SK-N-DZ (cell line): ENCODE data around the gene CLDN9.
"Not testable (repeated sequence)": the region's sequence is repeated elsewhere in the genome, so short reads cannot be mapped to it uniquely, and the experiment has no call there.

Source experiments
- DNase-seq: peaks from one replicate; pipeline ENCODE4 v3.0.0-alpha.2; 2015; ENCODE audit warnings: low spot score

The CLDN9 gene

DNA sequence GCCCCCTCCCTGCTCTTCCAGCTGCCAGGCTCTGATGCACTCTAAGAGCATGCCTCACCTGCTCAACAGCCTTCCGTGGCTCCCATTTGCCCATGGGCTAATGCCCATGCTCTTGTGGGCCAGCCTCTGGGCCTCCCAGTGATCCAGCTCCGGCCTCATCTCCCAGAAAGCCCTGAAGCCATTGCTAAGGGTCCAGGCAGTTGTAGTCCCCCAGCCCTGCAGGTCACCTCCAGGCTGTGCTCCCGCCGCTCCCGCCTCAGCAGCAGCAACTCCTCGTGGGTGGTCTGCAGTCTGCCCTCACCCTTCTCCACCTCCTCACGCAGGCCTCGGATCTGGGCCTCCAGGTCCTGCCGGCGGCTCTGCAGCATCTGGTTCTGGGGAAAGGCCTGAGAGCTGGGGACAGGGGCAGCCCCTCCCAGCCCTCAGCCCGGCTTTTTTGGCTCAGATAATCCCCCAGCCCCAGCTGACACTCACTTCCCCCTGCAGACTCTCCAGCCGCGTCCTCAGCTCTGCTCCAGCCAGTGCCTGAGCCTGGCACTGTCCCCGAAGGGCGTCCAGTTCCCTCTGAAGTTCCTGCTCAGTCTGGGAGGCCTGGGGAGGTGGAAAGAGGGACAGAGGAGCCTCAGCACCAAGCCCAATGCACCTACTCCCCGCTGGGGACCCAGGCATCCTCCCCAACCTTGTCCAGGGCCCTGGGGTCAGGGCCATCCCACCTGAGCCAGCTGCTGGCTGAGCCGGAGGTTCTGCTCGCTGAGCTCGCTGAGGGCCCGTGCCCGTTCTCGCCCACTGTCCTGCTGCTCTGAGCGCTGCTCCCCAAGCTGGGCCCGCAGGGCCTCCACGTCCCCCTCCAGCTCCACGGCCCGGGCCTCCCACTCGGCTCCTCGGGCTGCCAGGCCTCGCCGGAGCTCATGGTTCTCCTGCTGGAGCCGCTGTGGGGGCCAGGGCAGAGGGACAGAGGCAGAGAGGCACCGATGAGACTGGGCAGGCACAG lies 17.8 kb downstream of the CLDN9 start:
- DNase-seq: no peak

DNA sequence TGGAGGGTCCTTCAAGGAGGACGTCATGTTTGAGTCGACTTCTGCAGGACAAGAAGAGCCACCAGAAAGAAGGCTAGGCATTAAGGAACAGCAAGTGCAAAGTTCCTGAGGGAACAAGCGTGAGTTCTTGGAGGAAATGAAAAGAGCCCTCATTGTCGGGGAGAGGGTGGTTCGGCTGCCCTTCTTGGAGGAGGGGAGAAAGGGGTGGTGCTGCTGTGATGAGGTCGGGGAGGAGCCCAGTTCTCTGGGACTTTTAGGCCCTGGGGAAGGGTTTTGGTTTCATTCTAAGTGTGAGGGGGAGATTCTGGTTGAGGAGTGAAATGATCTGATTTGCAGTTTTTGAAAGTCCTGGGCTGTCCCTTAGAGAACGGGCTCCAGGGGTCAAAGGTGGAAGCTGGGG lies 19.9 kb downstream of the CLDN9 start:
- no peak for DNase-seq

DNA sequence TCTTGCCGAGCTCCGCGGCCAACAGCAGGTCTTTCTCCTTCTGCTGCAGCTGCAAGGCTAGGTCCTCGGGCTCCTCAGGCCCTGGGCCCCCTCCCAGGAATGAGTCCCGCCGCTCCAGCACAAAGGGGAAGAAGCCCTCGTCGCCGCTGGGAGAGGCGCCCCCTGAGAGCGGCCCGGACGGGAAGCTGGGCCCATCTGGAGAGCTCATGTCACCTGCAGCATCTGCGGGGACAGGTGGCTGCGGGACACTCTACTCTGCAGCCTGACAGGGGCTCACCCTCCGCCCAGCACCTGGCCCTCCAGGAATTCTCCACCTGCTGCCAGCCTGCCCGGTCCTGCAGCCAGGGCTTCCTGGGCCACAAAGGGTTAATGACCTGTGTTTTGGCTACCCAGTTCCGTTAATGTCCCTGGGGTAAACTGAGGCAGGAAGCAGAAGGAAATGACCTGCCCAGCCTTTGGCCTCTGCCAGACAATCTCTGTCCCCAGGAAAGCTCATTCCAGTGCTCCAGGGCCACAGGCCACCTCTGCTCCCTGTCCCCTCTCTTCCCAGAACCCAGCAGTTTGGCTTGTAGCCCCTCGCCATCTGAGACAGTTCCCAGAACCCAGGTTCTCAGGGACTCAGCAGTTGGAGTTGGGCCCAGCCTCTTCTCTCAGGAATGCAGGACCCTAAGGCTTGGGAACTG lies 22.7 kb downstream of the CLDN9 start:
- no peak for DNase-seq

DNA sequence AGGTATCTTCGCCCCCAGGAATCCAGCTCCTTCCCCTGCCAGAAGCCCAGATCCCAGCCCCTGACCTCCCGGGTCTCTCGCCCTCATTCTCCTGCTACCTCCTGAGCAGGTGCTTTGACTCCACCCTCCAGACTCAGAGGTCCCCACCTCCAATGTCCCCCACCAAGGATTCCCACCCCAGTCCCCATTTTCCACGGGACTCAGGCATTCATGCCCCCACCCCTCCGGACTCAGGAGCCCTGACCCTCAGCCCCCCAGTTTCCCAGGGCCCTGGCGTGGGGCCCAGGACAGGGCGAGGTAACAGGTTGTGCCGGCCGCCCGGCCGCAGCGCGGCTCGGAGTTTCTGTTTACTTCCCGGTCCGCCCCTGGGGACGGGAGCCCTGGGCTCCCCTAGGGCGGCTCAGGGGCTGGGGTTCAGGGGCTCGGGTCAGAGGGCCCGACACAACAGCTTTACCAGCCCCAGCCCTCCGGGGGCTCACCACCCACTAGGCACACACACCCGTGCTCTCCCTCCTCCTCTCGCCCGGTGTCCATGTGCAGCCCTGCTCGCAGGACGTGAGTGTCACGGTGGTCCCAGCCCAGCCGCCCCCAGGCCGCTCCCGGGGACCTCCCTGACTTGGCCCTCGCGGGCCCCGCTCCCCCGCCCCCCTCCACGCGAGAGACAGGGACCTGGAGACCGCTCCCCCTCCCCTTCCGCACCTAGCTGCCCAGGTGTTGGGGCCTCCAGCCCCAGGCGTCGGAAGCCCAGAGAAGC lies 23.4 kb downstream of the CLDN9 start:
- no peak for DNase-seq

DNA sequence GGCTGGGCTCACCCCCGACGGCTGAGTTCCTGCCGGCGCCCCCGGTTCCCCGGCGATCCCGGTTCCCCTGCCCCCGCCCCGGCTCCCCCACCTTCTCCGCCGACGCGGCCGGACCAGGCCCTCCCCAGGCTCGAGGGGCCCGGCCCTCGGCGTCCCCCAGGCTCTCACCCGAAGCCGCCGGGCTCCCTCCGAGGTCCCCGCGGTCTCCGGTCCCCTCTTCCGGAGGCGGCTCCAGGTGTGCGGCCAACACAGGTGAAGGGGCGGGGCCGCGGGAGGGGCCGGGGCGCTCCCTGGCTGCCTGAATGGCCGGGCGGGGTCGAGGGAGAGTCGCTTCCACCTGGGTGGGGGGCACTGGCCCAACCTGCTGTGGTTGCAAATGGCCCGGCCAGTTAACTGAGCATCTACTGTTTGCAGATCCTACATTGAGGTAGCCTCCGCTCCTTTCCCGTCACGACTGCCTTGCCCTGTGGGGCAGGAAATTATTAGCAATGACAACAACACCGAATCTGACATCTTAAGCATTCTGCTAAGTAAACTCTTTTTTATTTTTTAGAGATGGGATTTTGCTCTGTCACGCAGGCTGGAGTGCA lies 24.1 kb downstream of the CLDN9 start, which contains the start of gene BICDL2:
TSS of gene BICDL2 (minus strand) at position 219 of the 590 bp plus-strand sequence. CDS start 1,448 bp downstream, outside the sequence.
- DNase-seq: no peak

DNA sequence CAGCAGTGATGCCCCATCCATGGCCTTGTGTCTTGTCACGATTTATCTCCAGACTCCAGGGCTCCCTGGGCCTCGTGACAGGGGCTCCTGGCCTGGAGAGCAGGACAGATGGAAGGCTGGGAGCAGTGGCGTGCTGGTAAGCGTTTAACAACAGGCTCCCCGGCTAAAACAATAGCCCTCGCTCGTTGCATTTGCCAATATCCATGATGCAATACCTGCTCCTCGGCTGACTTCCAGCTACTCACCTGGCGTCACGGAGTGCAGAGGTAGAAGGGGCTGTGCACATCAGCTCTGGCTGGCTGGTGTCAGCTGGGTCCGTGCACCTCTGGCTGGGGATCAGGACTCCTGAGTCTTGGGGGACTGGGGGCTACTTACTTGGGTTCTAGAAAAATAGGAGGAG lies 25.5 kb downstream of the CLDN9 start:
- no peak for DNase-seq

DNA sequence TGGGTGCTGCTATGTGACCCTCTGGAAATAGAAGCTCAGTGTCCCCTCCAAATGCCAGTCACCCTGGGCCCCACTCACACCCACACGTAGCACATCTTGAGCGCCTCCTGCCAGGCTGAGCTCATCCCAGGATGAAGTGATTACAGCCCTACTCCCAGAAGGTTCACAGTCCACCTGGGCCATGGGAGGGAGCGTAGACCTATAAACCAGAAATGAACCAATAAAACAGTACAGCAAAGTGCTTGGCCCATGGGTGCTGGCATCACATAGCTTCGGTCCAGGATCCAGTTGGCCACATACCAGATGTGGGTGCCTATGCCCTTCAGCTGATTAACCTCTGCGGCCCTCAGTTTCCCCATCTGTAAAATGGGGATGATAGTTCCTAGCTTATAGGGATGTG lies 26.2 kb downstream of the CLDN9 start:
- DNase-seq: no peak

DNA sequence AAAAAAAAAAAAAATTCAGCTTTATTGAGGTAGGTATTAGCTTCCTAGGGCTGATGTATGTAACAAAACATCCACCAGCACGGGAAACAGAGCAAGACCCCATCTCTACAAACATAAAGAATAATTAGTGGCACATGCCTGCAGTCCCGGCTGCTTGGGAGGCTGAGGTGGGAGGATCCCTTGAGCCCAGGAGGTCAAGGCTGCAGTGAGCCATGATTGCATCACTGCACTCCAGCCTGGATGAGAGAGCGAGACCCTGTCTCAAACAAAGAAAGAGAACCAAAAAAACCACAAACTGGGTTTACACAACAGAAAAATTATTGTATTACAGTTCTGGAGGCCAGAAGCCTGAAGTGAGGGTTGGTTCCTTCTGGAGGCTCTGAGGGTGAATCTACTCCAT lies 29.7 kb downstream of the CLDN9 start:
- DNase-seq: no peak

DNA sequence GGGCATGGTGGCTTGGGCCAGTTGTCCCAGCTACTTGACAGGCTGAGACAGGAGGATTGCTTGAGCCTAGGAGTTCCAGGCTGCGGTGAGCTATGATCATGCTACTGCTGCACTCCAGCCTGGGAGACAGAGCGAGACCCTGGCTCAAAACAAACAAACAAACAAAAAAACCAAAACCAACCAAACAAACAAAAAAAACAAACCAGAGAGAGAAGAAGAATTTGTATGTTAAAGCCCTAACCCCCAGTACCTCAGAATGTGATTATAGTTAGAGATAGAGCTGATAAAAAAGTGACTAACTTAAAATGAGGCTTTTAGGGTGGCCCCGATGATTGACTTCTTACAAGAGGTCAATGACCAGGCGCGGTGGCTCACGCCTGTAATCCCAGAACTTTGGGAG lies 32.0 kb downstream of the CLDN9 start:
- no peak for DNase-seq

DNA sequence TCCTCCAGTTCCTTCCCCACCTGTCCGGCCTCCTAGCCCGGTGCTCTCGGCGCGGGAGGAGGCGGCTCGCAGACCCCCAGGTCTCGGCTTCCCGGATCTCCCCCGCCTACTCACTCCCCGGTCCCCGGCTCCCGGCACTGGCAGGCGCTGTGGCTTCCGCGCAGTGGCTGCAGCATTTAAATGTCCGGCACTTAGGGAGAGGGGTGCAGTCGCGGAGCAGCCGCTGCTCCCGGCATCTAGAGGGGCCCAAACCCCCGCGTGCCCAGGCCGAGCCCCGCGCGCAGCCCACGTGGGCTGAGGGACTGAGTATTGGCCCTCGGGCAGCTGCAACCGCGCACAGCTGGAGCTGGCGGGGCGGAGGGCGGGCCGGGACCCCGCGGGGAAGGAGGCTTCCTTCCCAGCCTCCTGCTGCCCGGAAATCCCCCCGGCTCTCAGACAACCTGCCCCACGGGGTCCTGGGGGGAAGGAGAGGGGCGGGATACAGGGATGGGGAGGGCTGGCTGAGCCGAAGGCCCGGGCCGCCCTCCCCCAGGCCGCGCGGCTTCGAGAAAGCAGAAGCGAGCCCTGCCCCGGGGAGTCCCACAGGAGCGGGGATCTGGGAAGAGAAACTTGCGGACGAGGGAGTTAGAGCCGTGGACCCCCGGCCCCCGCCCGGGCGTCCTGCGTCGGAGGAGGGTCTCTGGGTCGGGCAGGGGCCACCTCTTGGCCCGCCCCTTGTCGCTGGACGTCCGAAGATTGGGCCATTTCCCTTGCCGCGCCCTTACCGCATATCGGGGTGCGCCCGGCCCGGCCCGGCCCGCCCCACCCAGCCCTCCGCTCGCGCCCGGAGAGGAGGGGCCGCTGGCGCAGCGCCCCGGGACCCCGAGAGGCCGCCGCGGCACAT lies 33.3 kb downstream of the CLDN9 start, which contains the start of gene MMP25:
TSS of gene MMP25 (plus strand) at position 804 of the 883 bp plus-strand sequence. CDS start 357 bp downstream, outside the sequence.
- DNase-seq: no peak

DNA sequence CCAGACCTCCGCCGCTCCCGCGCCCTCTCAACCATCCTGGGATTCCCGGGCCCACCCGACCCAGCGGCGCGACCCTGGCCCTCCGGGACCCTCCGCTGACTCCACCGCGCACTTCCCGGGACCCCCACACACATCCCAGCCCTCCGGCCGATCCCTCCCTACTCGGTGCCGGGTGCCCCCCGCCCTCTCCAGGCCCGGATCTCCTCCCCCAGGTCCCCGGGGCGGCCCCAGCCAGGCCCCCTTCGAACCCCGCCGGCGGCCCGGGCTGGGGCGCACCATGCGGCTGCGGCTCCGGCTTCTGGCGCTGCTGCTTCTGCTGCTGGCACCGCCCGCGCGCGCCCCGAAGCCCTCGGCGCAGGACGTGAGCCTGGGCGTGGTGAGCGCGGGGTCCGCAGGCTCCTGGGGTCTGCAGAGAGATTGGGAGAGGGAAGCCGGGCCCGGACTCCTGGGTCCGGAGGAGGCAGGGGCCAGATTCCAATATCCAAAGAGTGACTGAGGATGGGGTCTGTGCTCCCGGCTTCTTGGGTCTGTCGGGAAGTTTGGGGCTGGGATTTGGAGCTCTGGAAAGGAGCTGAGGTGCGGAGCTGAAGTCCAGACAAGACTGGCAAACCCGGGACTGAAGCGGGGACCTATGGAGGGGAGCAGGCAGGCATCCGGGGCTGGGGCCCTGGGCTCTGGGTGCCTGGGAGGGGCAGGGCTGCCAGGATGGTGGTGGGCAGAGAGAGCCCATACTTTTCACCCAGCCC lies 34.1 kb downstream of the CLDN9 start:
- no peak for DNase-seq

DNA sequence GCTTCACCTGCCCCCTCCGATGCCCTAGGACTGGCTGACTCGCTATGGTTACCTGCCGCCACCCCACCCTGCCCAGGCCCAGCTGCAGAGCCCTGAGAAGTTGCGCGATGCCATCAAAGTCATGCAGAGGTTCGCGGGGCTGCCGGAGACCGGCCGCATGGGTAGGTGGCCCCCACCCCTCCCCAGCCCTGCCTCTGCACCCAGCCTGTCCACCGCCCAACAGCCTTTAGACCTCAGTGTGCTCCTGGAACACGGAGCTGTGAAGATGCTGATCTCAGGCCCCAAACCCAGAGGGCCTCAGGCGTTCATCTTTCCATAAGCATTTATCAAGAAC lies 34.6 kb downstream of the CLDN9 start:
- no peak for DNase-seq

DNA sequence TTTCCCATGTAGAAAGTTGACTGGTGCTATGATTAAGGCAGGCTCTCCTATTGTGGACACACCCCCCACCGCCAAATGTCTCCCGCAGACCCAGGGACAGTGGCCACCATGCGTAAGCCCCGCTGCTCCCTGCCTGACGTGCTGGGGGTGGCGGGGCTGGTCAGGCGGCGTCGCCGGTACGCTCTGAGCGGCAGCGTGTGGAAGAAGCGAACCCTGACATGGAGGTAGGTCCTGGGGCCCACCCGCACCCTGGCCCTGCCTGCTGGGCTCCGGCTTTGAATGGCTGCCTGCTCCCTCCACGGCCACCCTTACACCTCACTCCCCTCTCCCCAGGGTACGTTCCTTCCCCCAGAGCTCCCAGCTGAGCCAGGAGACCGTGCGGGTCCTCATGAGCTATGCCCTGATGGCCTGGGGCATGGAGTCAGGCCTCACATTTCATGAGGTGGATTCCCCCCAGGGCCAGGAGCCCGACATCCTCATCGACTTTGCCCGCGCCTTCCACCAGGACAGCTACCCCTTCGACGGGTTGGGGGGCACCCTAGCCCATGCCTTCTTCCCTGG lies 37.3 kb downstream of the CLDN9 start:
- DNase-seq: no peak

DNA sequence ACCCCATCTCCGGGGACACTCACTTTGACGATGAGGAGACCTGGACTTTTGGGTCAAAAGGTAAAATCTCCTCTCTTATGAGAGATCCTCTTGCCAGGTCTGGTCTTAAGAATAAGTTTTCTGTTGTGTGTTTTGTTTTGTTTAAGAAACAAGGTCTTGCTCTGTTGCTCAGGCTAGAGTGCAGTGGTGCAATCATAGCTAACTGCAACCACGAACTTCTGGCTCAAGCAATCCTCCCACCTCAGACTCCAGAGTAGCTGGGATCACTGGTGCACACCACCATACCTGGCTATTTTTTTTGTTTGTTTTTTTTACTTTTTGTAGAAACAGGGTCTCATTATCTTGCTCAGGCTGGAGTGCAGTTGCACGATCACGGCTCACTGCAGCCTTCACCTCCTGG lies 37.8 kb downstream of the CLDN9 start:
- DNase-seq: no peak

DNA sequence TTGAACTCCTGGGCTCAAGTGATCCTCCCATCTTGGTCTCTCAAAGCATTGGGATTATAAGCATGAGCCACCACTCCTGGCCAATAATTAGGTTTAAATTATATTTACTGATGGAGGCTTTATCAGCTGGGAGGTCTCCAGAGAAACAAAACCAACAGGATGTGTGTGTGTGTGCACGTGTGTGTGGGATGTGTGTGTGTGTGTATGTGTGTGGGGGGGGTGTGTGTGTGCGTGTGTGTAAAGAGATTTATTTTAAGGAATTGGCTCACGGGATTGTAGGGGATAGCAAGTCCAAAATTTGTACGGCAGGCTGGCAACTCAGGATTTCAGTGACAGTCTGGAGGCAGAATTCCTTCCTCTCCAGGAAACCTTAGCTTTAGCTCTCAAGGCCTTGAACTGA lies 38.3 kb downstream of the CLDN9 start:
- DNase-seq: no peak

DNA sequence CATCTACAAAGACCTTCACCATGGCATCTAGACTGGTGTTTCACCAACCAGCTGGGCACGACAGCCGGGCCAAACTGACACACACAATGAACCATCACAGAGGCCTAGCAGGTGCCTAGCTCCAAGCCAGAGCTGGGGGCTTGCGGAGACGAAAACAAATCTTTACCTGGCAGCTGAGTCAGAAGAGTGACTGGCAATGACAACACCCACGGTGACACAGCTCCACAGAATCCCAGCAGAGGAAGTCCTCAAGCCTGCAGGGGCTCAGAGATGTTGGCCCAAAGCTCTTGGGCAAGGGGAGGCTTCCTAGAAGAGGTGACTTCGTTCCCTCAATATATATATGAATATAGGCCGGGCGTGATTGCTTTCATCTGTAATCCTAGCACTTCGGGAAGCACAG lies 38.8 kb downstream of the CLDN9 start:
- DNase-seq: no peak

DNA sequence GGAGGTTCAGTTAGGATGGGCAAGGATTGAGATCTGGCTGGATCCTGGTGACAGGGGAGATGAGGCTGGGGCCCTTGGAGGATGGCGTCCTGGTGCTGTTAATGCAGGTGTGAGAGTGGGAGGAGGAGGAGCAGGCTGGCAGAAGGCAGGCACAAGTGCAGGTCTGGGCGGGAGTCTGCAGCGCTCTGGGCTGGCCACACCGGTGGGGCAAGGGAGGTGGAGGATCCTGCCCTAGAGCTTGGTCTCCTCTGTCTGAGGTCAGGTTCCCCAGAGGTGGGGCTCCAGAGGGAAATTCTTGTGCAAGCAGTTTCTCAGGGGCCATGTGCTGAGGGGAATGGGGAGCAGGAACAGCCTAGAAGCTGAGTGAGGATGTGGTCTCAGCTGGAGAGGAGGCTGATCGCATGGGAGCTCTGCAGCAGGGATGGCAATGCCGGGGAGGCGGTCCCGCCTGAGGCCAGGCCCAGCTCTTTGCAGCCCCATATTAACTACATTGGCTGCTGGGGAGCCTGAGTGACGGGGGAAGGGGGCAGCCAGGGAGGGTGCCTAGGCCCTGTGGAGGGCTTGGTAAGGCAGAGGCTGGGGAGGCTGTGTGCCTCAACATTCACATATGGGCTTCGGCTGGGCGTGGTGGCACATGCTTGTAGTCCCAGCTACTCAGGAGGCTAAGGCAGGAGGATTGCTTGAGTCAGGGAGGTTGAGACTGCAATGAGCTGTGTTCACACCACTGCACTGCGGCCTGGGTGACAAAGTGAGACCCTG lies 40.0 kb downstream of the CLDN9 start:
- DNase-seq: not testable (repeated sequence)

DNA sequence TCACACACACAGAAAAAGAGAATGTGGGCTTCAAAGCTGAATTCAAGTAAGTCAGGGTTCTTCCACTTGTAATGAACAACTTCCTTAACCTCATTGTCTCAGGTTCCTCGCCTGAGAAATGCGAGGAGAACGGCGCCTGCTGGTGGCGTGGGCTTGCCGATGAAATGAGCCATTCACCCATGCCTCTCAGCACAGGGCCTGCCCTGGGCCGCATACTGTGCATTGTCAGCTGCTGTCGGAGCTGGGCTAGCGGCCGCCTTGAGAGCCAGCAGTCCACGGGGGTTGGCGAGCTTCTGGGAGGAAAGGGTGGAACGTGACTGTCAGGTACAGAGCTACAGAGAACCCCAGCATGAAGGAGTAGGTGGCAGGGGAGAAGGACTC lies 40.6 kb downstream of the CLDN9 start:
- DNase-seq: not testable (repeated sequence)
